ENCODE results near the gene GHR. TPM values are rescaled to one million over a fixed set of nuclear protein-coding genes. Genes with fewer than 3 reads are reported as not detected.
"Not testable (repeated sequence)": the region's sequence is repeated elsewhere in the genome, so short reads cannot be mapped to it uniquely, and the experiment has no call there.

GHR gene
- total RNA-seq, 4 donors from 2014 or later: 6.5 to 27.2 (median 9.6) TPM

DNA sequence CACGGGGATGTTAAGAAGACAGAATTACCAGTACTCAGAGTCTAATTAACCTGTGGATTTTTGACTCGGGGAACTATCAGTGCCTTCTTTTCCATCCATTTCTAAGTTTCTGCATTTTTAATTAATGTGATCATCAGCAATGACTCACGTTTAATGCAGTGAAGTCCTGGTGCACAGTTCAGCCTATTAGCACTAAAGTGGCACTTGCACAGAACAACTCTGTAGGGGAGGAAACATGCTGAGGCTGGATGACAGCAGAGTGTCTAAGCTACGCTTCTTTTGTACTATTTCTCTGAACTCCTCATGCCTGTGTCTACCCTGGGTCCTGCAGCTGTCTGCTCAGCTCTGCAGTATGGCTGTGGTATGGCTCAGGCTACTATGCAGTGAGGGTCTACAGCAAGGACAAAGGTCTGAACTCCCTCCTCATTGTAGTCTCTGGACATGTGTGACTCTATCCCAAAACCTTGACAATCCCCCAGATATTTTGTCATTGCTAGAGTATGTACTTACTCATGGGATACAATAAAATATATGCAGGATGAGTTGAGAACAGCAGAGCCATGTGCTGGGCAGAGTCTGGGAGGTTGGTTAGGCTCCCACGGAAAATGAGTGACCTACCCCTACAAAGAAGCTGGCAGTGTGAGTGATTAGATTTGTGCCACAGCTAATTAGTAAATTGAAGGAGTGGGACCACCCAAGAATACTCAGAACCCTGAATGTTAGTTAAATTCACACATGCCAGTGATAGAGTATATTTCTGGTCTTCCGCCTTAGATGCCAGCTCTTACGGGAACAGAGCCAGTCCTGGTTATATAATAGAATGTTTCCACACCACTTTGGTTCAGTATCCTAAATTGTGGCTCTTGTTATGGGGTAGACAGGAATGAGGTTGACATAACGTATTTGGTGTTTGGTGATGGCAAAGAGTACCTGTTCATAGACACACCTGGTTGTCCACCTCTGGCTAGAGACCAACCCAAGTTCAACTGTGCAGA lies 148.0 kb downstream of the GHR start:
- Histone ChIP-seq H3K4me3 (no peak overlapping the region), H3K4me1 (peaks cover 0 to 30% (median 2%) of the 10 kb centered on the region in 3 donors), H3K36me3 (no peaks in the 10 kb centered on the region), H3K27ac (no peak overlapping the region), H3K27me3 (no peaks in the 10 kb centered on the region), H3K9me3 (no peaks in the 10 kb centered on the region)
- 33 to 49% methylated on average over 4 to 7 of the region's 8 CpGs for WGBS, 2 donors (ENCODE audit: low coverage in 1 of 2)
- no peak for TF ChIP-seq POLR2A (IDR thresholded peaks at IDR 0.05)
- no peak for TF ChIP-seq EP300 (IDR thresholded peaks at IDR 0.05)
- no peak for TF ChIP-seq POLR2AphosphoS5 (IDR thresholded peaks at IDR 0.05)
- TF ChIP-seq, protein P1, sequence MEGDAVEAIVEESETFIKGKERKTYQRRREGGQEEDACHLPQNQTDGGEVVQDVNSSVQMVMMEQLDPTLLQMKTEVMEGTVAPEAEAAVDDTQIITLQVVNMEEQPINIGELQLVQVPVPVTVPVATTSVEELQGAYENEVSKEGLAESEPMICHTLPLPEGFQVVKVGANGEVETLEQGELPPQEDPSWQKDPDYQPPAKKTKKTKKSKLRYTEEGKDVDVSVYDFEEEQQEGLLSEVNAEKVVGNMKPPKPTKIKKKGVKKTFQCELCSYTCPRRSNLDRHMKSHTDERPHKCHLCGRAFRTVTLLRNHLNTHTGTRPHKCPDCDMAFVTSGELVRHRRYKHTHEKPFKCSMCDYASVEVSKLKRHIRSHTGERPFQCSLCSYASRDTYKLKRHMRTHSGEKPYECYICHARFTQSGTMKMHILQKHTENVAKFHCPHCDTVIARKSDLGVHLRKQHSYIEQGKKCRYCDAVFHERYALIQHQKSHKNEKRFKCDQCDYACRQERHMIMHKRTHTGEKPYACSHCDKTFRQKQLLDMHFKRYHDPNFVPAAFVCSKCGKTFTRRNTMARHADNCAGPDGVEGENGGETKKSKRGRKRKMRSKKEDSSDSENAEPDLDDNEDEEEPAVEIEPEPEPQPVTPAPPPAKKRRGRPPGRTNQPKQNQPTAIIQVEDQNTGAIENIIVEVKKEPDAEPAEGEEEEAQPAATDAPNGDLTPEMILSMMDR (IDR thresholded peaks at IDR 0.05): no peak
- ATAC-seq: peak; percentile 13

DNA sequence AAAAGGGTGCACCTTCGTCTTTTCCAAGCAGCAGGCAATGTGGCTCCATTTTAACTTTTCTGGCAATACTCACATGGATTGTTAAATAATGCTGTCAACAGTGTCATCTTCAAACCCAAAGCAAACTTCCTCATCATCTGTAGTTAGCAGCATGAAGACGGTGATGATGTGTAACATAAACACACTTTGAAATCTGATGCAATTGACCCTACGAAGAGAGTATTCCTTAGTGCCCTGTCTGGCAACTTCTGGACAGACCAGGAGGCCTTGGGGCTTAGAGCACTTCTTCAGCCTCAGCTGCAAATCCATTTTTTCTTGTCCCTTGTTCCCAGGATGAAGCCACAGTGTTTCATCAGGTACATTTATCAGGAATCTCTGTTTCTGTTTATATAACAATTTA lies 149.1 kb downstream of the GHR start:
- 60 to 100% methylated on average over 2 to 3 of the region's 3 CpGs for WGBS, 2 donors (ENCODE audit: low coverage in 1 of 2)

DNA sequence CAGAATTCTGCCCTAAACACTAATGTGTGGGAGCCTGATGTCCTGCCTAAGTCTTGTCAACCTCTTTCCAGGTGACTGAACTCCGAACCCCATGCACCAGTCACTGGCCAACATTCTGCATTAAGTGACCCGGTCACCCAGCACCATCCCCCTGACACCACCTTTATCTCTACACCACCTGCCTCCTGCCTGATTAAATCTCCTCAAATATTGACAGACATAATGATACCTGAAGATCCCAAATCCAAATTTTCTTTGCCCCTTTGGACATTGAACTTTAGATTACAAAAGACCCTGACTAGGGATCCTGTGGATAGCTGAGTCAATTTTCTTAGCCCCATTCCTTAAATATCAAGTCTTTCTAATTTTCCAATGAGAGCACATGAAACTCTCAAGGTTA lies 150.1 kb downstream of the GHR start:
- no peak for TF ChIP-seq POLR2A (IDR thresholded peaks at IDR 0.05)
- no peak for ATAC-seq
- Histone ChIP-seq H3K9me3 (no peaks in the 10 kb centered on the region), H3K36me3 (no peaks in the 10 kb centered on the region), H3K27ac (no peak overlapping the region), H3K4me1 (peaks cover 0 to 12% (median 0%) of the 10 kb centered on the region in 3 donors), H3K27me3 (no peaks in the 10 kb centered on the region), H3K4me3 (no peak overlapping the region)
- 100% methylated on average over 2 of the region's 2 CpGs; no CpG with 5 or more reads in 1 of the 2 donors for WGBS, 2 donors (ENCODE audit: low coverage in 1 of 2)

More for the DNA sequence above, 149.1 kb downstream of the GHR start:
- TF ChIP-seq EP300 (IDR thresholded peaks at IDR 0.05) (no peak), POLR2AphosphoS5 (IDR thresholded peaks at IDR 0.05) (no peak), POLR2A (IDR thresholded peaks at IDR 0.05) (no peak)
- TF ChIP-seq, protein P1 (IDR thresholded peaks at IDR 0.05): no peak
- ATAC-seq: no peak
- H3K27ac ChIP-seq: no peak overlapping the region
- H3K36me3 ChIP-seq: no peaks in the 10 kb centered on the region
- no peaks in the 10 kb centered on the region for H3K9me3 ChIP-seq
- H3K4me1 ChIP-seq: peaks cover 0 to 20% (median 0%) of the 10 kb centered on the region in 3 donors
- no peak overlapping the region for H3K4me3 ChIP-seq
- H3K27me3 ChIP-seq: no peaks in the 10 kb centered on the region

DNA sequence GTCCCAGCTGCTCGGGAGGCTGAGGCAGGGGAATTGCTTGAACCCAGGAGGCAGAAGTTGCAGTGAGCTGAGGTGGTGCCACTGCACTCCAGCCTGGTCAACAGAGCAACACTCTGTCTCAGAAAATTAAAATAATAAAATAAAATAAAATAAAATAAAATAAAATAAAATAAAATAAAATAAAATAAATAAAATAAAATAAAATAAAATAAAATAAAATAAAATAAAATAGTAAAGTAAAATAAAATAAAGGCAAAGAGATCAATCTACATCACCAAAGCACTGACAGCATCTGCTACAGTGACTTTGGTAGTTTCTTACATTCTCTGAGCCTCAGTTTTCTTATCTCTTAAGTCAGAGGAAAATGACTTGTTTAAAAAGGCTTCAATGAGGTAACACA lies 152.7 kb downstream of the GHR start:
- peaks cover 0 to 16% (median 0%) of the 10 kb centered on the region in 3 donors for H3K4me1 ChIP-seq
- ATAC-seq, H3K36me3 ChIP-seq, H3K27ac ChIP-seq, H3K9me3 ChIP-seq, H3K27me3 ChIP-seq, H3K4me3 ChIP-seq: not testable (repeated sequence)
- 100% methylated on average over 1 of the region's 1 CpG; no CpG with 5 or more reads in 1 of the 2 donors for WGBS, 2 donors (ENCODE audit: low coverage in 1 of 2)

DNA sequence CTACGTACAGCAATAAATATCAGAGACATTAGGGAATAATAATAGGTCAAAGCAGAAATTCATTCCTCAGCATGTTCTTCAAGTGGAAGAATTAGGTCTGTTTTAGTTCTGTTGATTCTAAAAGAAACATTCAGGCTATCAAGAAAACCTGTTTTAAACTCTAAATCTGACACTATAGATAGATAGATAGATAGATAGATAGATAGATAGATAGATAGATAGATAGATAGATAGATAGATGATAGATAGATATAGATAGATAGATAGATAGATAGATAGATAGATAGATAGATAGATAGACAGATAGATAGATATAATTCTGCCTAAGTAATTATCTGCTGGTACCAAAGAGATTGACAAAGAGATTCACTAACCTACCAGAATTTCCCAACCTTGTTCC lies 155.7 kb downstream of the GHR start:
- not testable (repeated sequence) for H3K4me3 ChIP-seq, H3K27me3 ChIP-seq, H3K9me3 ChIP-seq, H3K36me3 ChIP-seq, H3K27ac ChIP-seq, ATAC-seq
- peaks cover 0 to 18% (median 3%) of the 10 kb centered on the region in 3 donors for H3K4me1 ChIP-seq
- 63 to 82% methylated on average over 1 of the region's 1 CpG for WGBS, 2 donors (ENCODE audit: low coverage in 1 of 2)

DNA sequence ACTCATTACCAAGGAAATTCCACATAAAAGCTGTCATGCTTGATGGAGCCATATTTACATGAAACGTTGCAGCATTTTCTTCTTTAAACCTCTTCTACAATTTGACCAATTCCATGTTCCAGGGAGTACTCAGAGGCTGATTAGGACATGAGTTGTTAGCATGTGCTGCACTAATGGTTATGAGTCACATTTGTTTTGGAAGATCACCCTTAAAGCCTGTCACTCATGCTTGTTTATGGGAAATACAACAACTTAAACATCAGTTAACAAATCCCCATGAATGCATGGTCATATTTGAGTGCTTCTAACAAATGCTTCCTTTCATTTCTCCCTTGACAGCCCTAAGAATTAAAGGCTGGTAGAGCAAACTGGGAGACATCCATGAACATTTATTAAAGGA lies 156.1 kb downstream of the GHR start:
- Histone ChIP-seq H3K4me1 (peaks cover 0 to 23% (median 3%) of the 10 kb centered on the region in 3 donors), H3K4me3 (no peak overlapping the region), H3K27me3 (no peaks in the 10 kb centered on the region), H3K9me3 (no peaks in the 10 kb centered on the region), H3K27ac (no peak overlapping the region), H3K36me3 (no peaks in the 10 kb centered on the region)
- TF ChIP-seq POLR2A (IDR thresholded peaks at IDR 0.05) (no peak), EP300 (IDR thresholded peaks at IDR 0.05) (no peak), POLR2AphosphoS5 (IDR thresholded peaks at IDR 0.05) (no peak)
- TF ChIP-seq, protein P1 (IDR thresholded peaks at IDR 0.05): no peak
- no peak for ATAC-seq
- WGBS, 2 donors (ENCODE audit: low coverage in 1 of 2): 25 to 33% methylated on average over 1 of the region's 1 CpG
